ENCODE data around the gene SOS1.
"Not testable (repeated sequence)": the region's sequence is repeated elsewhere in the genome, so short reads cannot be mapped to it uniquely, and the experiment has no call there.

The SOS1 gene

DNA sequence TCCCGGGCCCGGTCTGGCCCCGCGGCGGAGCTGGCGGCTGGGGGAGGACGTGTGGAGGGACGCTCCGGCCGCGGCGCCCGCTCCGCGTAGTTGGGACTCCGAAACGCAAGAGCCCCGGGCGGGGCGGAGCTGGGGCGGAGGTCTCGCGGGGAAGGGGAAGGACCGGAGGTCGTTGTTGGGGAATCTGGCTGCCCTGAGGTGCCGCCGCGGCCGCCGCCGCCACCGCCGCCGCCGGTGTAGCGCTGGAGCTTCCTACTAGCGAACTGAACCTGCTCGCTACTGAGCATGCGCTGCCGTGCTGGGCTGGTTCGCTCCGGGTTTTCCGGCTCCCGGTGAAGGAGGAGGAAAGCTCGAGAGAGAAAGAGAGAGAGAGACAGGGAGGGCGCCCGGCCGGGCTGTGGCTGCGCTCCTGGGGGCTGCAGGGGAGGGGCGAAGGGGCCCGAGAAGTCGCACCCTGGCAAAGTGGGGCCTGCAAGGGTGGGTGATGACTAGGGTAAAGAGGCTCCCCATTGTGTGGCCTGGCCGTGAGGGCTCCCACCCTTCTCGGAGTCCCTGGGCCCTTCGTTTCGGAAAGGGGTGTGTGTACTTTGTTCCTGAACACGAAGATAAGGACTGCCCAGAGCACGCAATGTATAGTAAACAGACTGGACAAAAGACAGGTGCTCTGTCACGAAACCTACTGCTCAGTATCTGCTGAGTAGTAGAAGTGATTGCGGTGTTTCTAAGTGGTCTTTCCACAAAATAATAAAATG, at the start of gene SOS1:
SOS1 (minus strand) TSS at position 281 of the 752 bp plus-strand sequence. CDS start 629 bp downstream, outside the sequence.
- DNase-seq: peak; percentile 94

DNA sequence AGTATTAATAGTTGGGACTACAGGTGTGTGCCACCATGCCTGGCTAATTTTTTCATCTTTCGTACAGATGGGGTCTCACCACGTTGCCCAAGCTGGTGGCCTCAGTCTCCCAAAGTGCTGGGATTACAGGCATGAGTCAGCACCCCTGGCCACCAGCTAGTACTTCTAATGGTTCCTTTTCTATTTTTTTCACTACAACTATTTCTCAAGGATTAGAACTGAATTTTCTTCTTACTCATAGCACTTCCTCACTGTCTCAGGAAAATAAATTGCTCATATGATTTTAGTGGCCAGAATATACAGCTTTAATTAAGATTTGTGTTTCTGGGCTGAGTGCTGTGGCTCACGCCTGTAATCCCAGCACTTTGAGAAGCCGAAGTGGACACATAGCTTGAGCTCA, 43.2 kb upstream of the SOS1 start:
- peak; percentile 8 for DNase-seq

DNA sequence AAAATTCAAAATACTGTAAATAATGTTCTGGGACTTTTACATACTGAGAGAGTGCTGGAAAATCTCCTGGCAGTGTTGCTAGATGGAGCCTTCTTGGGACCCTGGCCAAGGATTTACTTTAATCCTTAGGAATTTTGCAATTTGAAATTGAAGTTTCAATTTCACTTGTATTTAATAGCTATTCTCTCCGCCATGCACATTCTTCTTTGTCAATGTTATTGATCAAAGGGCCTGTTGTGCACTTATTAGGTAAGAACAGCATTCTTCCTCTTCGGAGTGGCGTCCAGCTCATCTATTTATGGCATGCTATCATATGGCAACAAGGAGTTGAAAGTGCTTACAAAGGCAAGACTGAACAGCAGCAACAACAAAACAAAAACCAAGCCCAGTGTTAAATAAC, 40.1 kb upstream of the SOS1 start:
- peak; percentile 50 for DNase-seq

- no peak for DNase-seq
Observed at GRCh38 chr2:39159283-39159682, 38.4 kb upstream of the SOS1 start.

GRCh38 chr2:39158351-39158750, 37.5 kb upstream of the SOS1 start:
- DNase-seq: no peak

GRCh38 chr2:39156846-39157245, 36.0 kb upstream of the SOS1 start:
- no peak for DNase-seq

DNA sequence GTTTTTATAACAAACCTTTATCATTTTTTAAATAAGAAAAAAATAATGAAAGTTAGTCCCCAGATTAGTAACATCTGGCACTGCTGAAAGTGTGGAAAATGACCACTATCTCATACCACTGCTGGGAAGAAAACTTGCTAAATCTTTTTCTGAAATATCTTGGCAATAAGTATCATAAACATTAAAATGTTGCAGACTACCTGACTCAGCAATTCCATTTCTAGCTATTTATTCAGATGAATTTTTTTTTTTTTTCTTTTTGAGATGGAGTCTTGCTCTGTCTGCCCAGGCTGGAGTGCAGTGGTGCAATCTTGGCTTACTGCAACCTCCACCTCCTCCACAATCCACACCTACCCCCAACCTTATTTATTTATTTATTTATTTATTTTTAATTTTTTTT, 35.3 kb upstream of the SOS1 start:
- DNase-seq: peak; percentile 47

DNA sequence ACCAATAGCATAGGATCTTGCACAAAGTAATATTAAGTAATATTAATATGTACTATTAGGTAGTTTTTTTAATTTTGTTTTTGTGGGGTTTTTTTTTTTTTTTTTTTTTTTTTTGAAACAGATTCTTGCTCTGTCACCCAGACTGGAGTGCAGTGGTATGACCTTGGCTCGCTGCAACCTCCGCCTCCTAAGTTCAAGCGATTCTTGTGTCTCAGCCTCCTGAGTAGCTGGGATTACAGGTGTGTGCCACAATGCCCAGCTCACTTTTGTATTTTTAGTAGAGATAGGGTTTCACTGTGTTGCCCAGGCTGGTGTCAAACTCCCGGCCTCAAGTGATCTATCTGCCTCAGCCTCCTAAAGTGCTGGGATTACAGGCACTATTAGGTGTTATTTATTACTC, 34.7 kb upstream of the SOS1 start:
- DNase-seq: not testable (repeated sequence)

- no peak for DNase-seq
Observed at GRCh38 chr2:39154944-39155343, 34.1 kb upstream of the SOS1 start.

GRCh38 chr2:39153312-39153711, 32.5 kb upstream of the SOS1 start:
- DNase-seq: peak; percentile 41

DNA sequence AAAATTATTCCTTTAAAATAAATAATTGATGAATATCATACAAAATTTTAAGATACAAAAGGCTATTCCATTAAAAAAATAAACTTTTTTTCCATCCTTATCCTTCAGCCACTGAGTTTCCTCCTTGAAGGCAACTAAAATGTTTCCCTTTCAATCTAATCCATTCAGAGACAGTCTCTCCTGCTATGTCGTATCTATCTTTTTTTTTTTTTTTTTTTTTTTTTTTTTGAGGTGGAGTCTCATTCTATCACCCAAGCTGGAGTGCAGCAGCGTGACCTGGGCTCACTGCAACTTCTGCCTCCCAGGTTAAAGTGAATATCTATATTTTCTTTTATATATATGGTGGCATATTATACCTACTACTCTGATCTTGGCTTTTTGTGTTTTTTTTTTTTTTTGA, 31.7 kb upstream of the SOS1 start:
- DNase-seq: no peak

DNA sequence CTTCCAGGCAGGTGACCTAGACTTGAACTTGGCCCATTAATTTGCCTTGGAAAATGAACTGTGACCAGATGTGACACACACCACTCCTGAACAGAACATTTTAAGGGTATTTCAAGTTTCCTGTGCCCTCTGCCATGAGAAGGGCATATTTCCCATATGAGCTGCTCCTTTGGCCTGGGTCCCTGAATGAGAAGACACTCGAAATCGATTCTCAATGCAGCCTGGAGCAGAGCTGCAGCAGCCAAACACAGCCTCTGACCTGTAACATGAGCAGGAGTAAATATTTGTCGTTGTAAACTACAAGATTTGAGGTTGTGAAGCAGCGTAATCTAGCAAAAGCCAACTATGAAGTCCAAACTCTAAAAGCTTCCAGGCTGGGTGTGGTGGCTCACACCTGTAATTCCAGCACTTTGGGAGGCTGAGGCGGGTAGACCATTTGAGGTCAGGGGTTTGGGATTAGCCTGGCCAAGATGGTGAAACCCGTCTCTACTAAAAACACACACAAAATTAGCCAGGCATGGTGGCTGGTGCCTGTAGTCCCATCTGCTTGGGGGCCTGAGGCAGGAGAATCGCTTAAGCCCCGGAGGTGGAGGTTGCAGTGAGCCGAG, 30.1 kb upstream of the SOS1 start:
- DNase-seq: no peak

- DNase-seq: no peak
Observed at GRCh38 chr2:39150102-39150562, 29.3 kb upstream of the SOS1 start.

- no peak for DNase-seq
Observed at GRCh38 chr2:39146630-39147029, 25.8 kb upstream of the SOS1 start.

DNA sequence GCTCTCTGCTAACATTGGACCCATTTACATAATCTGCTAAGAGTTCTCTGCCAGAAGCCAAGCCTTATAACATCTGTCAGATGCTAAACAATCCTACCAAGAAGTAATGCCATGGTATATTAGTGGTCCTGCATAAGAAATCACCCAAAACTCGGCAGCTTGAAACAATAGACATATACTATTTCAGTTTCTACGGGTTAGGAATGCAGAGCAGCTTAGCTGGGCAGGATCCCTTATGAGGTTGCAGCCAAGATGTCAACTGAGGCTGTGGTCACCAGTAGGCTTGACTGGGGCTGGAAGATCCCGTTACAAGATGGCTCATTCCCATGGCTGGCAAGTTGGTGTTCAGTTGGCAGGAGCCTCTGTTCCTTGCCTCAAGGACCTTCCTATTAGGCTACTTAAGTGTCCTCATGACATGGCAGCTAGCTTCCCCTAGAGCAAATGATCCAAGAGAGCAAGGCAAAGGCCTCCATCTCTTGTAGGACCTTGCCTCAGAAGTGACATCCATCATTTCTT, 25.1 kb upstream of the SOS1 start:
- DNase-seq: no peak

DNA sequence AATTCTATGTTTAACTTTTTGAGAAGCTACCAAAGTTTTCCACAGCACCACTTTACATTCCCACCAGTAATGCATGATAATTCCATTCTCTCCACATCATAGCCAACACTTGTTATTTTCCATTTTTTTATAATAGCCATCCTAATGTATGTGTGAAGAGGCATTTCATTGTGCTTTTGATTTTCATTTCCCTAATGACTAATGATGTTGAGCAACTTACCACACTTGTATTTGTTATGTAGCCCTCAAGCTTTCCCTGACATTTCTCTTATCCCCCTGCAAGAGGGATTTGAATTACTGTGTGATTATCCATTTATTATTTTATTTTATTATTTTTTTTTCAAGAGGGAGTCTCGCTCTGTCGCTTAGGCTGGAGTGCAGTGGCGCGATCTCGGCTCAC, 23.6 kb upstream of the SOS1 start:
- no peak for DNase-seq

DNA sequence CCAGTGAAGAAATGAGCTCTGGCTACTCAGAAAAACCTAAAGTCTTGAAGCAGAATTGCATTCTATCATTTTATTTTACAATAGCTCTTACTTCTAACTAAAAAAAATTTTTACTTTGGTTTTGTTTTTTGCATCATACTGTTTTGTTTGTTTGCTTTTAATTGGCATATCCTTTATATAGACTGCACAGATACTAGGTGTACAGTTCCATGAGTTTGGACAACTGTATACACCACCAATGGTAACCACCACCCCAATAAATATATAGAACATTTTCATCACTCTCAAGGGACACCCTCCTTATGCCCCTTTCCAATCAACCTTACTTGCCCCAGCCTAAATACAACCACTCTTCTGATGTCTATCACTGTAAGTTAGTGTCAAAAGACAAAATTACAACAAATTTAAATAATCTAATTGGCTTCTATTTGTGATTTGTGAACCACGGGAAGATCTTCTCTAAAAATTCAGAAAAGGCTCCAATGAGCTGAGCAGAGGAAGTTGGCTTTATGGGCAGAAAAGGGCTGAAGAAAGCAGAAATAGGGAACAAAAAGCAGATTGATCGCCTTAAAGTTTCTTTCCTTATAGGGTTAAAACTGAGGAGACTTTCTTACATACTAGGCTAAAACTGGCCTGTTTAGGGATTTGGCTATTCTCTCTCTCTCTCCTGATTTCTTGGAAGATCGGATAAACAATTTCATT, 22.2 kb upstream of the SOS1 start:
- DNase-seq: no peak

GRCh38 chr2:39141334-39142271, 20.8 kb upstream of the SOS1 start:
- DNase-seq: no peak

- DNase-seq: not testable (repeated sequence)
Observed at GRCh38 chr2:39140948-39141333, 20.1 kb upstream of the SOS1 start.

- DNase-seq: no peak
Observed at GRCh38 chr2:39140322-39140847, 19.5 kb upstream of the SOS1 start.

- DNase-seq: no peak
Observed at GRCh38 chr2:39139511-39140237, 18.8 kb upstream of the SOS1 start.

GRCh38 chr2:39138837-39139211, 18.0 kb upstream of the SOS1 start:
- DNase-seq: no peak
